Endothelial cell of umbilical vein (primary cell): ENCODE measurements around the gene RPS29. TPM values are rescaled to one million over a fixed set of nuclear protein-coding genes. Genes with fewer than 3 reads are reported as not detected.

ENCODE experiments used
- BruUV-seq: library from RNA; stranded (reverse); fragments of 400-500 nt; replicated peaks from 2 replicates; lab custom pipeline; 2021; lab: Mats Ljungman, UMichigan
- CTCF ChIA-PET: fragments of 300-600, 350-600 bp; sonication (Branson Sonifier 250); formaldehyde crosslinking; loops from one replicate; lab custom pipeline; 2021; ENCODE audit warnings: antibody characterized with exemption, inconsistent platforms; lab: Charles Lee
- POLR2A ChIA-PET: fragments of 300-600, 350-600 bp; sonication (Branson Sonifier 250); formaldehyde crosslinking; loops from one replicate; lab custom pipeline; 2021; ENCODE audit warnings: antibody characterized with exemption, inconsistent platforms; lab: Charles Lee
- DNase-seq: peaks from one replicate; pipeline ENCODE4 v3.0.0-alpha.2; 2011; ENCODE audit warnings: low read depth, low spot score
- FAIRE-seq: peaks from 2 replicates; lab custom pipeline; 2011; peaks lifted over from hg19 to GRCh38; lab: Jason Lieb, UNC
- H2AFZ ChIP-seq: 2 replicates; pipeline ENCODE4 v1.6.0; 2012; ENCODE audit warnings: low read depth, low read length, control low read depth, inconsistent platforms
- H3K27ac ChIP-seq: 2 replicates; pipeline ENCODE4 v1.5.1; 2011; ENCODE audit warnings: low read depth, mild to moderate bottlenecking, control low read depth, low read length, moderate library complexity; ENCODE audit not compliant: insufficient read depth
- H3K27me3 ChIP-seq, 2 experiments: 2 replicates each; pipeline versions ENCODE4 v1.6.0 to v1.6.1; 2011; ENCODE audit warnings: low read length in 2 of 2, mixed read lengths in 1 of 2; ENCODE audit not compliant: control insufficient read depth in 2 of 2, insufficient read depth in 2 of 2
- H3K36me3 ChIP-seq, 2 experiments: 2 replicates in 1 of 2; 3 replicates in 1 of 2; pipeline ENCODE4 v1.5.1; 2011; ENCODE audit warnings: low read length in 2 of 2, mild to moderate bottlenecking in 1 of 2, moderate library complexity in 1 of 2; ENCODE audit not compliant: control insufficient read depth in 2 of 2, insufficient read depth in 2 of 2; ENCODE audit errors: extremely low read depth in 1 of 2
- H3K4me1 ChIP-seq: 3 replicates; pipeline ENCODE4 v1.5.1; 2011; ENCODE audit warnings: mild to moderate bottlenecking, low read length; ENCODE audit not compliant: control insufficient read depth, insufficient read depth; ENCODE audit errors: extremely low read depth
- H3K4me2 ChIP-seq: 2 replicates; pipeline ENCODE4 v1.6.1; 2011; ENCODE audit warnings: low read length, control low read depth, mixed read lengths; ENCODE audit not compliant: insufficient read depth
- H3K4me3 ChIP-seq, 3 experiments: fragments of 200-600 bp in 1 of 3; sonication (generic), shearing (Covaris generic) in 1 of 3; replicated peaks in 1 of 3; 2 replicates each; pipeline ENCODE4 v1.5.1; 2011 to 2016; ENCODE audit warnings: control low read depth in 3 of 3, low read length in 3 of 3, mild to moderate bottlenecking in 2 of 3, inconsistent platforms in 1 of 3, low read depth in 1 of 3, moderate library complexity in 1 of 3; ENCODE audit not compliant: insufficient read depth in 1 of 3
- H3K79me2 ChIP-seq: 2 replicates; pipeline ENCODE4 v1.6.0; 2012; ENCODE audit warnings: low read length, inconsistent platforms; ENCODE audit not compliant: control insufficient read depth, insufficient read depth
- H3K9ac ChIP-seq: replicated peaks from 2 replicates; pipeline ENCODE3; 2011; ENCODE audit warnings: low read length, control low read depth; ENCODE audit not compliant: insufficient read depth; ENCODE audit errors: extremely low read depth
- H3K9me1 ChIP-seq: replicated peaks from 3 replicates; pipeline ENCODE4 v1.6.0; 2011; ENCODE audit warnings: mild to moderate bottlenecking, low read length; ENCODE audit not compliant: control insufficient read depth, insufficient read depth; ENCODE audit errors: extremely low read depth
- H3K9me3 ChIP-seq: replicated peaks from 2 replicates; pipeline ENCODE4 v1.5.1; 2012; ENCODE audit warnings: low read length, inconsistent platforms; ENCODE audit not compliant: control insufficient read depth, insufficient read depth
- H4K20me1 ChIP-seq: replicated peaks from 2 replicates; pipeline ENCODE3; 2011; ENCODE audit warnings: mild to moderate bottlenecking, low read length; ENCODE audit not compliant: control insufficient read depth, insufficient read depth; ENCODE audit errors: extremely low read depth
- CTCF ChIP-seq, 2 donors: IDR thresholded peaks; 1 replicate in 1 of 2; 2 replicates in 1 of 2; pipeline ENCODE4 v1.5.1; 2011; ENCODE audit warnings: low read length in 2 of 2, mild to moderate bottlenecking in 2 of 2, moderate library complexity in 2 of 2, control low read depth in 1 of 2, inconsistent platforms in 1 of 2, low read depth in 1 of 2; ENCODE audit not compliant: insufficient read depth in 1 of 2; ENCODE audit errors: extremely low read depth in 1 of 2
- EZH2 ChIP-seq: IDR thresholded peaks from 2 replicates; pipeline ENCODE4 v1.6.1; 2012; ENCODE audit warnings: borderline replicate concordance, low read depth, mild to moderate bottlenecking, moderate library complexity, low read length, inconsistent platforms; ENCODE audit not compliant: severe bottlenecking
- FOS ChIP-seq: IDR thresholded peaks from 2 replicates; pipeline ENCODE4 v1.6.1; 2011; ENCODE audit warnings: mild to moderate bottlenecking, low read length, moderate library complexity, borderline replicate concordance; ENCODE audit not compliant: insufficient read depth
- GATA2 ChIP-seq: IDR thresholded peaks from 2 replicates; pipeline ENCODE4 v1.7.0; 2011; ENCODE audit warnings: low read depth, mild to moderate bottlenecking, moderate library complexity, mixed read lengths, low read length; ENCODE audit not compliant: insufficient read length, insufficient read depth
- JUN ChIP-seq: IDR thresholded peaks from 2 replicates; pipeline ENCODE4 v1.6.1; 2011; ENCODE audit warnings: borderline replicate concordance, low read depth; ENCODE audit not compliant: insufficient read length, insufficient read depth
- MAX ChIP-seq: IDR thresholded peaks from 2 replicates; pipeline ENCODE4 v1.6.1; 2011; ENCODE audit not compliant: insufficient read depth, insufficient read length
- MYC ChIP-seq: IDR thresholded peaks from one replicate; pipeline ENCODE4 v1.6.1; 2011; ENCODE audit warnings: mild to moderate bottlenecking, low read depth, low read length
- POLR2A ChIP-seq: IDR thresholded peaks from 2 replicates; pipeline ENCODE4 v1.6.1; 2012; ENCODE audit warnings: low read depth, mild to moderate bottlenecking, control low read depth, low read length
- POLR2AphosphoS5 ChIP-seq: IDR thresholded peaks from 2 replicates; pipeline ENCODE4 v1.6.1; 2012; ENCODE audit warnings: low read depth, mild to moderate bottlenecking, control low read depth, low read length, moderate library complexity; ENCODE audit not compliant: insufficient read depth
- dilution Hi-C: fragments of 300-500 bp; cut with MboI; formaldehyde crosslinking; loops from one replicate; pipeline ENCODE4 v1.15.0; 2019; ENCODE audit warnings: low sequenced_read_pairs; ENCODE audit not compliant: extremely low pct_ligation_motif_present
- intact Hi-C: fragments of 100-400 bp; cut with micrococcal nuclease; formaldehyde crosslinking; loops from one replicate; pipeline ENCODE4 v1.10.0; 2022
- polyA plus RNA-seq, 4 experiments: library from polyadenylated mRNA; depleted of rRNA in 3 of 4; stranded (reverse) in 3 of 4; unstranded in 1 of 4; fragments of >200 nt; gene quantifications; 2 replicates each; pipeline versions ENCODE4 v1.2.1 to v1.2.3, GENCODE V29; 2011 to 2012; ENCODE audit warnings: missing spikeins in 1 of 4
- total RNA-seq: library from RNA; stranded (reverse); gene quantifications from 2 replicates; pipeline ENCODE4 v1.2.3, GENCODE V29; 2021

RPS29 gene
- total and polyA plus RNA-seq, 2 donors (not counting 3 experiments of a cell fraction or from before 2014, with no cell fraction given), result 1,408 to 14,040 TPM

GRCh38 chr14:49551569-49551968, 34.6 kb downstream of the RPS29 start:
- TF ChIP-seq GATA2 (no peak), EZH2 (no peak), MYC (no peak), POLR2A (no peak), POLR2AphosphoS5 (no peak), FOS (no peak), CTCF (IDR thresholded peaks at IDR 0.05; ENCODE audit: extremely low read depth in 1 of 2, insufficient read depth in 1 of 2, low read depth in 1 of 2, low read length in 2 of 2) (no peak), JUN (no peak), MAX (no peak)

More at GRCh38 chr14:49551569-49551968, 34.6 kb downstream of the RPS29 start:
- dilution Hi-C loops, result no loop called here
- Histone ChIP-seq H3K79me2 (no peaks in the 10 kb centered on the region), H3K27ac (no peak overlapping the region), H3K4me3 (no peak overlapping the region), H3K9me3 (no peaks in the 10 kb centered on the region), H3K9me1 (no peaks in the 10 kb centered on the region), H3K4me1 (no peaks in the 10 kb centered on the region), H4K20me1 (no peaks in the 10 kb centered on the region), H2AFZ (no peak overlapping the region), H3K27me3 (peaks cover 0 to 2% of the 10 kb centered on the region in 2 experiments), H3K4me2 (no peak overlapping the region), H3K9ac (no peak overlapping the region), H3K36me3 (no peaks in the 10 kb centered on the region)
- FAIRE-seq (no peak), DNase-seq (no peak)
- POLR2A ChIA-PET, result no interaction called here
- no TSS peak for BruUV-seq
- intact Hi-C loops, result loop anchor here (1.0 kb wide), 1 partner anchor 90 kb away; no protein-coding TSS in a partner anchor
- CTCF ChIA-PET, result interaction anchor here (2.3 to 6.1 kb wide), 3 partner anchors 13 to 90 kb away, joined by 13 to 119 read pairs (median 14); no protein-coding TSS in a partner anchor
